ENCODE measurements around the gene TSPYL4.

The TSPYL4 gene

DNA sequence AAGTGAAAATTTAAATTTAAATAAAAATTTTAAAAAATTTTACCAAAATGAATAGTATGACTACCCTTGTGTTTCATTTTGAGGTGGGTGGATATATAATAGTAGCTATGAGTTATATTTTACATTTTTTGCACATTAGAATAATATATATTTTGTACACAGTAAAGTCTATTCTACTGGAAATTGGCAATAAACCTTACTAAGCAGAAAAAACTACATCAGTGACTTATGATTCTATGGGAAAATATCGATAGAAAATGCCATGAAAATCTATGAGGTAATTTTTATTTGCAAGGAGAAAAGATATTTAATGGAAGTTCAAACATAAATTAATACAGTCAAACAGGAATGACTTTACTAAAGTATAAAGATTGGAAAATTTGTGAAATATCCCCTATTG lies 2.8 kb upstream of the TSPYL4 start:
- Histone ChIP-seq H3K4me1 (ENCODE audit: insufficient read depth, low read length) (peaks cover 14% of the 10 kb centered on the region), H3K9ac (ENCODE audit: low read depth, low read length) (no peak overlapping the region), H3K9me3 (ENCODE audit: control insufficient read depth, insufficient read depth, low read length) (no peaks in the 10 kb centered on the region), H3K36me3 (ENCODE audit: insufficient read depth, low read length) (no peaks in the 10 kb centered on the region)

- Histone ChIP-seq H3K36me3 (ENCODE audit: insufficient read depth, low read length) (no peaks in the 10 kb centered on the region), H3K9ac (ENCODE audit: low read depth, low read length) (0 out of 2 replicates have a peak overlapping the region, but pooled peaks have one; percentile 1), H3K9me3 (ENCODE audit: control insufficient read depth, insufficient read depth, low read length) (no peaks in the 10 kb centered on the region), H3K4me1 (ENCODE audit: insufficient read depth, low read length) (peaks cover 25% of the 10 kb centered on the region)
These were observed 1.4 kb upstream of the TSPYL4 start for GRCh38 chr6:116255246-116255800.

GRCh38 chr6:116254297-116255056 lies 602 bp upstream of the TSPYL4 start:
- H3K4me1 ChIP-seq (ENCODE audit: insufficient read depth, low read length) = peaks cover 25% of the 10 kb centered on the region
- H3K9ac ChIP-seq (ENCODE audit: low read depth, low read length) = peak overlapping the region; percentile 68
- H3K9me3 ChIP-seq (ENCODE audit: control insufficient read depth, insufficient read depth, low read length) = no peaks in the 10 kb centered on the region
- H3K36me3 ChIP-seq (ENCODE audit: insufficient read depth, low read length) = no peaks in the 10 kb centered on the region

GRCh38 chr6:116253188-116253504 lies 729 bp downstream of the TSPYL4 start:
- Histone ChIP-seq H3K36me3 (ENCODE audit: insufficient read depth, low read length) (no peaks in the 10 kb centered on the region), H3K4me1 (ENCODE audit: insufficient read depth, low read length) (peaks cover 25% of the 10 kb centered on the region), H3K9me3 (ENCODE audit: control insufficient read depth, insufficient read depth, low read length) (no peaks in the 10 kb centered on the region), H3K9ac (ENCODE audit: low read depth, low read length) (peak overlapping the region; percentile 68; the same call in 1 of the 2 replicates)

- Histone ChIP-seq H3K4me1 (ENCODE audit: insufficient read depth, low read length) (peaks cover 25% of the 10 kb centered on the region), H3K36me3 (ENCODE audit: insufficient read depth, low read length) (no peaks in the 10 kb centered on the region), H3K9me3 (ENCODE audit: control insufficient read depth, insufficient read depth, low read length) (no peaks in the 10 kb centered on the region), H3K9ac (ENCODE audit: low read depth, low read length) (peak overlapping the region; percentile 37; the same call in 1 of the 2 replicates)
These were observed 2.1 kb downstream of the TSPYL4 start for GRCh38 chr6:116251568-116252384.

GRCh38 chr6:116248577-116248976 lies 5.3 kb downstream of the TSPYL4 start:
- Histone ChIP-seq H3K36me3 (ENCODE audit: insufficient read depth, low read length) (no peaks in the 10 kb centered on the region), H3K9ac (ENCODE audit: low read depth, low read length) (no peak overlapping the region), H3K9me3 (ENCODE audit: control insufficient read depth, insufficient read depth, low read length) (no peaks in the 10 kb centered on the region), H3K4me1 (ENCODE audit: insufficient read depth, low read length) (peaks cover 25% of the 10 kb centered on the region)

- no peak overlapping the region for H3K9ac ChIP-seq (ENCODE audit: low read depth, low read length)
- no peaks in the 10 kb centered on the region for H3K9me3 ChIP-seq (ENCODE audit: control insufficient read depth, insufficient read depth, low read length)
- peaks cover 17% of the 10 kb centered on the region for H3K4me1 ChIP-seq (ENCODE audit: insufficient read depth, low read length)
- no peaks in the 10 kb centered on the region for H3K36me3 ChIP-seq (ENCODE audit: insufficient read depth, low read length)
These were observed 6.6 kb downstream of the TSPYL4 start for GRCh38 chr6:116247285-116247684.

- Histone ChIP-seq H3K9me3 (ENCODE audit: control insufficient read depth, insufficient read depth, low read length) (no peaks in the 10 kb centered on the region), H3K4me1 (ENCODE audit: insufficient read depth, low read length) (peaks cover 7% of the 10 kb centered on the region), H3K9ac (ENCODE audit: low read depth, low read length) (no peak overlapping the region), H3K36me3 (ENCODE audit: insufficient read depth, low read length) (no peaks in the 10 kb centered on the region)
These were observed 7.8 kb downstream of the TSPYL4 start for GRCh38 chr6:116246089-116246488.

- Histone ChIP-seq H3K4me1 (ENCODE audit: insufficient read depth, low read length) (no peaks in the 10 kb centered on the region), H3K9me3 (ENCODE audit: control insufficient read depth, insufficient read depth, low read length) (no peaks in the 10 kb centered on the region), H3K9ac (ENCODE audit: low read depth, low read length) (no peak overlapping the region)
These were observed 9.6 kb downstream of the TSPYL4 start for GRCh38 chr6:116244284-116244683.

DNA sequence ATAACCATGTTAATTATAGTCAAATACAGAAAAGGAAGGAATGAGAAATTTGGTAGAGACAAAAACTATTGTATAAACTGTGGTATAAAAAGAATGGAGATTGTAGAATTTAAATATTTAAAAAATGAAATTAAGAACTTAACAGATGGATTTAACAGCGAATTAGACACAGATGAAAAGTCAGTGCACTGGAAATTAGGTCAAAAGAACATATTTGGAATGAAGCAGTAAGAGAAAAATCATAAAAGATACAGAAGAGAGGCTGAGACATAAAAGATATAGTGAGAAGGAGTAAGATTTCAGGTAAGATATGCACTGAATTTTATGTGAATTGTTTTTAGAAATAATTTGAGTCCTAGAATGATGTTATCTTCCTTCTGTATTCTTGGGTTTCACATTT lies 14.0 kb downstream of the TSPYL4 start:
- Histone ChIP-seq H3K9me3 (ENCODE audit: control insufficient read depth, insufficient read depth, low read length) (no peaks in the 10 kb centered on the region), H3K4me1 (ENCODE audit: insufficient read depth, low read length) (no peaks in the 10 kb centered on the region), H3K36me3 (ENCODE audit: insufficient read depth, low read length) (0 out of 2 replicates have a peak, but pooled peaks cover 3% of the 10 kb centered on the region), H3K9ac (ENCODE audit: low read depth, low read length) (no peak overlapping the region)

More at GRCh38 chr6:116244284-116244683, 9.6 kb downstream of the TSPYL4 start:
- no peaks in the 10 kb centered on the region for H3K36me3 ChIP-seq (ENCODE audit: insufficient read depth, low read length)

- Histone ChIP-seq H3K4me1 (ENCODE audit: insufficient read depth, low read length) (no peaks in the 10 kb centered on the region), H3K9ac (ENCODE audit: low read depth, low read length) (no peak overlapping the region), H3K36me3 (ENCODE audit: insufficient read depth, low read length) (0 out of 2 replicates have a peak, but pooled peaks cover 3% of the 10 kb centered on the region), H3K9me3 (ENCODE audit: control insufficient read depth, insufficient read depth, low read length) (no peaks in the 10 kb centered on the region)
These were observed 14.6 kb downstream of the TSPYL4 start for GRCh38 chr6:116239256-116239655.

DNA sequence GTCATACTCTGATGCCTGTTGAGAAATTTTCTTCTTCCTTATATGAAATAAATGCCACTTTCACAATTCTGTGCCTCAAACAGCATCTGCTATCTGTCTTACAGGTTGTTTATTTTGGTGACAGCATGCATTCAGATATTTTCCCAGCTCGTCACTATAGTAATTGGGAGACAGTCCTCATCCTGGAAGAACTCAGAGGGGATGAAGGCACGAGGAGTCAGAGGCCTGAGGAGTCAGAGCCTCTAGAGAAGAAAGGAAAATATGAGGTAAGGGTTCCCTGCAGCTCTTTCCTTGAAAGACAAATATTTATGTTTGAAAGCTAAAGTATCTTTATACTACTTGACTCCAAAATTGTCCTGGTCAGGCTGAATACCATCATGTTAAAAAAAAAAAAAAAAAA lies 15.8 kb downstream of the TSPYL4 start:
- Histone ChIP-seq H3K9me3 (ENCODE audit: control insufficient read depth, insufficient read depth, low read length) (no peaks in the 10 kb centered on the region), H3K36me3 (ENCODE audit: insufficient read depth, low read length) (0 out of 2 replicates have a peak, but pooled peaks cover 3% of the 10 kb centered on the region), H3K4me1 (ENCODE audit: insufficient read depth, low read length) (no peaks in the 10 kb centered on the region), H3K9ac (ENCODE audit: low read depth, low read length) (no peak overlapping the region)

DNA sequence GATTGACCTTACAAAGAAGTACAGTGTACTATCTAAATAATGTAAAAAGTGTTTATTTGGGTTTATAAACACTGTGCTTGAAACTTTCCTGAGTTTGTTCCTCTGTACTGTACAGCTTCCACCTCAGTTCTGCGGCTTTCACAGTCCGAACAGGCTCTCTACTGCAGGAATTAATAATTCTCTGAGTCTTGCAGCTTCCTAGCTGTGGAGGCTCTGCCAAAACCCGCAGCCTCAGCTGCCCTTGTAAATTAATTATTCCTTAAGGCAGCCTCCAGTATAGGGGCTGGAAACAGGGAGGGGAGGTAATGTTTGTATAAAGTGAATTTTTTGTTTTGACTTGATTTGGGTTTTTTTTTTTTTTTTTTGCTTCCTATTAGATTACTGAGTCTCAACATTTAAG lies 19.2 kb downstream of the TSPYL4 start:
- Histone ChIP-seq H3K9me3 (ENCODE audit: control insufficient read depth, insufficient read depth, low read length) (no peaks in the 10 kb centered on the region), H3K36me3 (ENCODE audit: insufficient read depth, low read length) (0 out of 2 replicates have a peak, but pooled peaks cover 3% of the 10 kb centered on the region), H3K9ac (ENCODE audit: low read depth, low read length) (no peak overlapping the region), H3K4me1 (ENCODE audit: insufficient read depth, low read length) (no peaks in the 10 kb centered on the region)

- H3K9me3 ChIP-seq (ENCODE audit: control insufficient read depth, insufficient read depth, low read length) = no peaks in the 10 kb centered on the region
- no peaks in the 10 kb centered on the region for H3K36me3 ChIP-seq (ENCODE audit: insufficient read depth, low read length)
- peaks cover 4% of the 10 kb centered on the region; the same call in 1 of the 2 replicates for H3K4me1 ChIP-seq (ENCODE audit: insufficient read depth, low read length)
- H3K9ac ChIP-seq (ENCODE audit: low read depth, low read length) = peak overlapping the region; percentile 26; the same call in 1 of the 2 replicates
These were observed 24.5 kb downstream of the TSPYL4 start for GRCh38 chr6:116229287-116229913.

Data from ES-I3 (cell line).